Stimulated activated CD4-positive, alpha-beta T cell treated with anti-CD3 and anti-CD28 coated beads, Interleukin-12 subunit alpha, Interleukin-12 subunit beta, amount 100 ng/mL, for 4 hours (primary cell): ENCODE results near the gene XIST.
"Not testable (repeated sequence)": the region's sequence is repeated elsewhere in the genome, so short reads cannot be mapped to it uniquely, and the experiment has no call there.

Experiments
- DNase-seq: peaks from one replicate; pipeline ENCODE4 v3.0.0-alpha.2; 2020

The XIST gene

GRCh38 chrX:73852467-73852866, at the start of gene XIST:
Gene XIST (minus strand): TSS chrX:73852714.
- no peak for DNase-seq

DNA sequence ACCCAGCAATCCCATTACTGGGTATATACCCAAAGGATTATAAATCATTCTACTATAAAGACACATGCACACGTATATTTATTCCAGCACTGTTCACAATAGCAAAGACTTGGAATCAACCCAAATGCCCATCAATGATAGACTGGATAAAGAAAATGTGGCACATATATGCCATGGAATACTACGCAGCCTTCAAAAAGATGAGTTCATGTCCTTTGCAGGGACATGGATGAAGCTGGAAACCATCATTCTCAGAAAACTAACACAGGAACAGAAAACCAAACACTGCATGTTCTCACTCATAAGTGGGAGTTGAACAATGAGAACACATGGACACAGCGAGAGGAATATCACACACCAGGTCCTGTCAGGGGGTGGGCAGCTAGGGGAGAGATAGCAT, 45.8 kb upstream of the XIST start:
- DNase-seq: not testable (repeated sequence)

GRCh38 chrX:73892515-73893090, 40.1 kb upstream of the XIST start:
- not testable (repeated sequence) for DNase-seq

- not testable (repeated sequence) for DNase-seq
Measured at GRCh38 chrX:73882260-73882659, 29.7 kb upstream of the XIST start.

GRCh38 chrX:73877687-73878086, 25.2 kb upstream of the XIST start:
- DNase-seq: no peak

DNA sequence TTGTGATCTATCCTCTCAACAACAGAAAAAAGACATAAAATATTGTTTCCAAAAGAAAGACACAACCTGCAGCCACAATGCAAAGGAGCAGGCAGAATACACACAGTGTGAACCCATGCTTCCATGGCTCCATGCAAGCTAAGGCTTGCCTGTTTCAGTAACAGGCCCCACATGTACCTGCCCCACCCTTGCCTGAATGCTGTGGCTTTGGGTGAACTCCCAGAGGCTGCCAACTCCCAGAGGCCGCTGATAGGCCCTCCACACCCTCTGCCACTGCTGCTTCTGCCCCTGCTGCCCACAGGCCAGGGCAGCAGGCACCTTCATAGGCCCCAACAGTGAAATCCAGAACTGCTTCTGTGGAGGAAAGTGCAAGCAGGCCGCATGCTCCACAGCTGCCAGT, 24.4 kb upstream of the XIST start:
- no peak for DNase-seq

DNA sequence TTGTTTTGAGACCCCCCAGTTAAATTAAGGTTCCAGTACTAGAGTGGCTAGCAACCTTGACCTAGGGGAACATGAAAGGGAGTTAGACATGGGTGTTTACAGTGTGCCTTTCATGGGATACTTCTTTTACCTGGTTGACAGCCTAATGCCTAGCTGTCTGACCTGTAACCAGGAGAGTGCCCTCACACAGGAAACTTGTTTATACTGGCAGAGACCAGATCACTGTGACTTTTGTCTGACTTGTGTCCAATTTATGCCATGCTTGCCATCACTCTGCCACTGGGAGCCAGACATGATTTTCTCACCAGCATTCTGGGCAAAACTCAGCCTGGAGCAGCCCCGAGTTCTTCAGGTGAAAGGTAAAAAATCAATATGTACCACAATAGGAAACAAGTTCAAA, 16.4 kb upstream of the XIST start:
- no peak for DNase-seq

DNA sequence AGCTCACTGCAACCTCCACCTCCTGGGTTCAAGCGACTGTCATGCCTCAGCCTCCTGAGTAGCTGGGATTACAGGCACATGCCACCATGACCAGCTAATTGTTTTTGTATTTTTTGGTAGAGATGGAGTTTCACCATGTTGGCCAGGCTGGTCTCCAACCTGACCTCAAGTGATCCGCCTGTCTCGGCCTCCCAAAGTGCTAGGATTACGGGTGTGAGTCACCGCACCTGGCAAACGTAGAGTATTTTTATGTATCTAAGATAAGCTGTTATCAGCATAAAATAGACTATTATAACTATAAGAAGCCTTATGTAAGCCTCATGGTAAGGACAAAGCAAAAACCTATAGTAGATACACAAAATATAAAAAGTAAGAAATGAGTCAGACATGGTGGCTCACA, 14.6 kb upstream of the XIST start:
- DNase-seq: no peak

DNA sequence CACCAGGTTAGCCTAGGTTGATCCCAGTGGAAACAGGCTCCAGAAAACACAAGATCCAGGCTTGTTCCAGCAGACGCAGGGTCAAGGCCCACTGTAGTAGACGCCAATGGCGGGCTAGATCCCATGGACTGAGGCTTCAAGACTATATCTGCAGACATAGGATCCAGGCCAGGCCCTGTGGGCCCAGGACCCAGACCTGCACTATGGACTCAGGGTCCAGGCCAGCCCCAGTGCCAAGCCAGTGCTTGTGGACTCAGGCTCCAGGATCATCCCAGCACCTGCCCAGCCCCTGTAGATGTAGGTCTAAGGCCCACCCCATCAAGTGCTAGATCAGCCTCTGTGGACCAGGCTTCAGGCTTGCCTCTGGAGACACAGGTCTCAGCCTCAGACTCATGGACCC, 11.3 kb upstream of the XIST start:
- DNase-seq: no peak

DNA sequence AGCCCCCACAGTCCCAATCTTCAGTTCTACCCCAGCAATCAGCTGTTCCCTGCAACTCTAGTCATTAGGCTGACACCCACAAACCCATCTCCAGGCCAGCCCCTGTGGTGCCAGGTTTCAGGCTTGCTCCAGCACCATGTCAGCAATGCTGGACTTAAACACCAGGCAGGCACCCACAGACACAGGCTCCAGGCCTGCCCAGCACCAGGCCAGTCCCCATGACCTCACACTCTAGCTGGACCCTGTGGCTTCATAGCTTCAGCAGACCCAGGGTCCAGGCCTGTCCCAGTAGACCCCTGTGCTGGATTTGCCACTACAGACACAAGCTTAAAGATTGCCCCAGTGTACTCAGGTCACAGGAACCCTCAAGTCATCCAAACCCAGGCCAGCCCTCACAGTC, 10.8 kb upstream of the XIST start:
- no peak for DNase-seq

GRCh38 chrX:73859622-73860021, 7.1 kb upstream of the XIST start:
- no peak for DNase-seq

DNA sequence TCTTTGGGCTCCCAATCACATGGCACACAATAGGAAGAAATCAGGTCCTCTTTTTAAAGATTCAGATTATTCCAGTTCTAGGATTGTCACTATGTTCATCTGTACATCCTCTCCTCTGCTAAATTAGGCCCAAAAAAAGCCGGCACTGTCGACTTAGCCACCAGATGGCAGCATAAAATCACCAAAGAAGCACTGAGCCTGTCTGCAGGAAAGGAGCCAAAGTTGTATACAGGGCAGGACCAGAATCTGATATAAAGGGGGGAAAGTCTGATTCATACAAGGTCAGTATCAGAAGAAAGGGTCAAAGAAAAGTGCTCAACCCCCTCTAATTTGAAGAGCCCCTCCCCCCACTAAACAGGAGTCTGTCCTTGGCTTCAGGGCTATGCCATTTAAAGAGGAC, 3.0 kb upstream of the XIST start:
- peak; percentile 27 for DNase-seq

DNA sequence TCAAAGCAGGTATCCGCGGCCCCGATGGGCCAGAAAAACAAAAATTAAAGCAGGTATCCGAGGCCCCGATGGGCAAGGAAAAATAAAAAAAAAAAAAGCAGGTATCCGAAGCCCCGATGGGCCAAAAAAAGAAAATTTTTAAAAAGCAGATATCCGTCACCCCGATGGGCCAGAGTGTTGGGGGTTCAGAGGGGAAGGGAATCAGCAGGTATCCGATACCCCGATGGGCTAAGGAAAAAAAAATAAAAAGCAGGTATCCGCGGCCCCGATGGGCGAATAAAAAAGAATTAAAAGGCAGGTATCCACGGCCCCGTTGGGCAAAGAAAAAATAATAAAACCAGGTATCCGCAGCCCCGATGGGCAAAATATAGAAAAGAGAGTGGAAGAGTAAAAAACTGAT, 492 bp downstream of the XIST start:
- DNase-seq: no peak

DNA sequence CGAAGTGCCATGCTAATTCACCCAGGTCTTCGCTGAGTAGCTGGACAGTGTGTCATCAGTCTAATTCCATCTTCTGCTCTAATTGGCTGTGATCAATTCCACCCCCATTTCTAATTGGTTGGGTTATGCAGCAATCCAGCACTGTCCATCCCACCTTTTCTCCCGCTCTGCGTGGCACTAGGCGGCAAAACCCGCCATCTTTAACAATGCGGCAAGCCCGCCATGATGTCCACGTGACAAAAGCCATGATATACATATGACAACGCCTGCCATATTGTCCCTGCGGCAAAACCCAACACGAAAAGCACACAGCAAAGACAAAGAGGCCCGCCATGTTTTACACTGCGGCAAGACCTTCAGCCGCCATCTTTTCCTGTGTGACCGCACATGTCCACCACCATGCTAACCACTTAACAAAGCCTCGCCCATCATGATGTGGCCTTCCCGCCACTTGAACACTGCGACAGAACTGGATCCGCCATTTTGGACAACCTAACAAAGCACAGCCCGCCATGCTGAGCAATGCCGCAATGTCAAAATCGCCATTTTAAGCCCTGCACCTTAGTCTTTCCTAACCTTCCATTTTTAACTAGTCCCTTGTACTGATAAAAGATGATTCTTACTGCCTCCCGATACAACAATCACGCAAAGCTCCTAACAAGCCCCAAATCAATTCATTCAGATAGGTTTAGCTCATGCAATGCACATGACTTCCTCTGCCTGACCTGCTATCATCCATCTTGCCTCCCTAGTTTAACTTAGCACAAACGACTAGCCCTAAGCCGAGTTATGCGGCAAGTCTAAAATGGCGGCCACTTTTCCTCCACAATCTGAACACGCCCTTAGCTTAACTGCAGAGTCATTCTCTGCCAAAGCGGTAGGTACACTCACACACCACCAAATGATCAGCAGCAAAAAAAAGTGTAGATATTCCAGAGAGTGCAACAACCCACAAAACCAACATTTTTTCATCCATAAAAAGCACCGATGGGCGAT, 1.2 kb downstream of the XIST start:
- DNase-seq: no peak

DNA sequence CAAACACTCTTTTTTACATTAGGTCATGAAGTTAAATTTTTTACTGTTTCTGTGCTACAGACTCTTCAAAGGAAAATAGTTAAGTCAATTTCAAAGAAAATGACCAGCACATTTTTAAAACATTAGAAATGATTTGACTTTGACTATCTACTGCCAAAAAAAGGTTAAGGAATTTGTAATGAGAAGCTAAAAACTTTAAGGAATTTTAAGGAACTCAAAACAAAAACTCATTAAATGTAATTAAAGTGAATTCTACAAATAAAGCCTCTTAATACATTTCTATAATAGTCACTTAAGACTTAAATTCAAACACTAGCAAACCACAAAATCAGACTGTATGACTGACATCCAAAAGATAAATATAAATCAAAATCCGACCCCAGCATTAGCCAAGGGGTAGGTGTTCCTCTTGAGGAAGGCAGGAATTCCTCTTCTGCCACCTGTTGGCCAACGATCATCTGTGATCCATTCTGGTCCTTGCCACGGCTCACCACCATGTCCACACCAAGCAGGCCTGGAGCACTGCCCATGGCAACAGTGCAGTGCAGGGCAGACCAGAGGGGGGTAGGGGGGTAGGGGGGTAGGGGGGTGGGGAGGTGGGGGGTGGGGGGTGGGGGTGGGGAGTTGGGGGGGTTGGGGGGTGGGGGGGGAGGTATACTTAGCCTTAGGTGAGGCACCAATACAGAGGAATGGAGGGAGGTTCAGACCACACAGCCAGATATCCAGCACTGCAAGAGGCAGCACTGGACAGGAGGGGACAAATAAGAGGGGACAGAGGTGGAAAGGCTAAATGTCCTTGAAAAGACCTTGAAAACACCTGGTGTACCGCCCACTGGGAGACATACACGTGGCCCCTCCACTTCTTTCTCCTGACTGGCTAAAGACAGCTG, 2.1 kb downstream of the XIST start:
- no peak for DNase-seq

DNA sequence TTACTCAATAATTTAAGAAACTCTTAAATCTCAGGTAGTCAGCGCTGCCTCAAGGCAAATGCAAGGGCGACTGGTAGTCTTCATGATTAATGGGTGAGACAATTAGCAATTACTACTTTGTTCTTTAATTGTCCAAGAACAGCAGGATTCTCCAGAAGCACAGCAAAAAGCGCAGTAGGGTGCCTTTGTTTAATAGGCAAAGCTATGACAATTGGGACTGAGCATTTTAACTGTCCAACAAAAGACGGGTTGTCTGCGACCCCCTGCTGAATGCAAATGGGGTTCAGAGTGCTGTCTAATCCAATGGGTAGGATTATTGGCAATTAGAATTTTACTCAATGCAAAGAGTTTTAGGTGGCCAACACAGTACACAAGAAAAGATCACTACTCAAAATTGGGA, 3.4 kb downstream of the XIST start:
- DNase-seq: no peak

DNA sequence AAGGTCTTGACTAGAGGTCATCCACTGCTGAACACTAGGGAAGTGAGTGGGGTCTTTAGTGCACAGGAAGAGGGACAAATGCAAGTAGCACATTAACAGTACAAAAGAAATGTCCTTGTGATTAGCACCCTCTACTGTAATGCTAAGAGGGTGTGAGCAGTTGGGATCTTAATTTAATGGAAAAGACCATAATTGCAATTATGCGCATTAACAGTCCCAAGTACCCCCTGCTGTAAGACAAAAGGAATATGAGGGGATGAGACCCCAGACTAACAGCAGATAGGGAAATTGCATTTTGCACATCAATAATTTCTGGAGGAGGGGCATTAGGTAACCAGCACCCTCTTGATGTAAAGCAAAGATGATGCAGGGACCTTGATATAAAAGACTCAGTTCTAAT, 4.5 kb downstream of the XIST start:
- no peak for DNase-seq

DNA sequence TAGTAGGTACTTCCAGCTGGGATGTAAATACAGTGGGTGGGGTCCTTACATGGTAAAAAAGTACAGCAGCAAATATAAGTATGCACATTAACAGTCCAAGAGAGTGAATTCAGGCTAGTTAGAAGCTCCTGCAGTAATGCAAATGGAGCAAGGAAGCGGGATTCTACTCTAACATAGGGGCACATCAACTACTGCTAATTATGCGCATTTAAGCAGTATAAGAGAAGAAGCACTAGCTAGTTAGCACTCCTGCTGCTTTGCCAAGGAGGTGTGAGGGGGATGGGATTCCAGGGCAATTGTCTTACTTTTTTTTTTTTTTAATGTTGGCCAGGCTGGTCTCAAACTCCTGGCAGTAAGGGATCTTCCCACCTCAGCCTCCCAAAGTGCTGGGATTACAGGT, 5.4 kb downstream of the XIST start:
- DNase-seq: no peak

GRCh38 chrX:73842541-73843234, 9.8 kb downstream of the XIST start:
- DNase-seq: no peak

- DNase-seq: no peak
Measured at GRCh38 chrX:73841337-73841736, 11.2 kb downstream of the XIST start.

DNA sequence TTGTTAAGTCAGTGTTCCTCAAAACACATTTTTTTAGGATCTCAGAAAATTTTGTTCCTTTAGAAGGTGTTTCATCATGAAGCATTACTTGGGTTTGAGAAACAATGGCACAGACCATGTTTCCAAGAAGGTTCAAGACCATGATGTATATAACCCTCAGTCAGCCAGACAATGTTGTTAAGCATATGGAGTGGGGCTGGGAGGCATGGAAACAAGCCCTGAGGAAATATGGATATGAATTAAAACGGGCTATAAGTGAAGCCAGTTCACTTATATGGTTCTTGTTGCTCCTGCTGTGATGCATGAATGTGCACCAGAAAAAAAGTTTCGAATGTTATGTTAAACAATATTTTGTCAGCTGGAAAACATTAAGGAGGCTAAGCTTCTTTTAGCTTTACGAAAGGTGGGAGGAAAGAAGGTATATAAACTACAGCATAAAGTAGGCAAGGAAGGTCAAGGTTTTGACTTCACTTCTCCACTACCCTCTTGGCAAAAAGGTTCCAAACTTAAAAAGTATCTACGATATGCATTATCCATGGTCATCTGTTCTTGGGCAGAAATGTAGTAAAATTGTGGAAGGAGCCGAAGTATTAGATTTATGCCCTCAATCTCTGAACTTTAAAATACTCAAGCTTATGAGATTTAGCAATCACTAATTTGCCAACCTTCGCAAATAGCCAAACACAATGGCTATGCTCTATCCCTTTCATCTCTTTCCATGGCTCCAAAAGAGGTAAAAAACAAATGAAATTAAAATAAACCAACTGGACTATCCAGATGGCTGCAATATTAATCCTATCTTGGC, 12.2 kb downstream of the XIST start:
- DNase-seq: no peak

DNA sequence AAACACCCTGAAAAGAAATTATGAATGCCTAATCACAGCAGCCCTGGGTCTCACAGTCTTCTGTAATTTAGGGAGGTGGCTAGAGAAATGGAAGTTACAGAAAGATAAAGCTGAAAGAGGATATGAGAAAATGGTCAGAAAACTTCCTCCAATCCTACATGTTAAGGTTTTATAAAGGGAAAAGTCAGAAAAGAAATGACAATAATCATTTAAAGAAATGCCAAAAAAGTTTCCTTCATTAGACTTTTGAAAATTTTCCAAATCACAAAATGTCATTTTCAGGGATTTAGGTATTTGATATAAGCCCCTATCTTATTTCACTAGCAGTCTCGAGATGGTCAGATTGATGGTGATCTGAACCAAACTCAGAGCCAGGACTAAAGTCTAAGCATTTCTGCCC, 13.4 kb downstream of the XIST start:
- no peak for DNase-seq
